Neural cell (in vitro differentiated cells): ENCODE measurements around the gene SIT1.

ENCODE experiments used
- TF ChIP-seq, protein P1 (sequence below): fragments of 450-650 bp; IDR thresholded peaks from 2 replicates; pipeline ENCODE4 v1.5.1; 2014; ENCODE audit warnings: antibody characterized with exemption, mild to moderate bottlenecking, moderate library complexity; ENCODE audit not compliant: poor library complexity, severe bottlenecking
- TF ChIP-seq, protein P2 (sequence below): IDR thresholded peaks from 2 replicates; pipeline ENCODE4 v1.6.1; 2012; ENCODE audit warnings: borderline replicate concordance

DNA sequence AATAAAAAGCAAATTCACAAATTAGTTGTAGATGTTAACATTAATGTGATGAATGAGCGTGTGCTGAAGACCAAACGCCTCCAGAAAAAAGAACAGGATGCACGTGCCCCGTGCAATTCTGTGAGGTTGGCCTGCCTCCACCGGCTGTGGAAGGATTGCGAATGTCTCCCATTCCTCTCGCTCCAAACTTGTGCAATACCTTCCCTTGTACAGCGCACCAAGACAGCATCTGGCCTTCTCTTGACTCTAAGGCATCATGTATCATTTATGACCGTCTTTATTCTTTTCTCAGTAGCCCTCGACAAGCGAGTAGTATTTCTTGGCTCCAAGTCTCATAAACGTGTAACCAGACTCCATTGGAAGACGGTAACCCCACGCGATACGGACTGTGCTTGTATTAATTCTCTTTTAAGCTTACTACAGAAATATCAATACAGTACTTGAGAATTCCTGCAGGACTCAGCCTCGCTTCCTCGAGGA lies 47.2 kb downstream of the SIT1 start:
- TF ChIP-seq, protein P1, sequence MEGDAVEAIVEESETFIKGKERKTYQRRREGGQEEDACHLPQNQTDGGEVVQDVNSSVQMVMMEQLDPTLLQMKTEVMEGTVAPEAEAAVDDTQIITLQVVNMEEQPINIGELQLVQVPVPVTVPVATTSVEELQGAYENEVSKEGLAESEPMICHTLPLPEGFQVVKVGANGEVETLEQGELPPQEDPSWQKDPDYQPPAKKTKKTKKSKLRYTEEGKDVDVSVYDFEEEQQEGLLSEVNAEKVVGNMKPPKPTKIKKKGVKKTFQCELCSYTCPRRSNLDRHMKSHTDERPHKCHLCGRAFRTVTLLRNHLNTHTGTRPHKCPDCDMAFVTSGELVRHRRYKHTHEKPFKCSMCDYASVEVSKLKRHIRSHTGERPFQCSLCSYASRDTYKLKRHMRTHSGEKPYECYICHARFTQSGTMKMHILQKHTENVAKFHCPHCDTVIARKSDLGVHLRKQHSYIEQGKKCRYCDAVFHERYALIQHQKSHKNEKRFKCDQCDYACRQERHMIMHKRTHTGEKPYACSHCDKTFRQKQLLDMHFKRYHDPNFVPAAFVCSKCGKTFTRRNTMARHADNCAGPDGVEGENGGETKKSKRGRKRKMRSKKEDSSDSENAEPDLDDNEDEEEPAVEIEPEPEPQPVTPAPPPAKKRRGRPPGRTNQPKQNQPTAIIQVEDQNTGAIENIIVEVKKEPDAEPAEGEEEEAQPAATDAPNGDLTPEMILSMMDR: no peak
- TF ChIP-seq, protein P2, sequence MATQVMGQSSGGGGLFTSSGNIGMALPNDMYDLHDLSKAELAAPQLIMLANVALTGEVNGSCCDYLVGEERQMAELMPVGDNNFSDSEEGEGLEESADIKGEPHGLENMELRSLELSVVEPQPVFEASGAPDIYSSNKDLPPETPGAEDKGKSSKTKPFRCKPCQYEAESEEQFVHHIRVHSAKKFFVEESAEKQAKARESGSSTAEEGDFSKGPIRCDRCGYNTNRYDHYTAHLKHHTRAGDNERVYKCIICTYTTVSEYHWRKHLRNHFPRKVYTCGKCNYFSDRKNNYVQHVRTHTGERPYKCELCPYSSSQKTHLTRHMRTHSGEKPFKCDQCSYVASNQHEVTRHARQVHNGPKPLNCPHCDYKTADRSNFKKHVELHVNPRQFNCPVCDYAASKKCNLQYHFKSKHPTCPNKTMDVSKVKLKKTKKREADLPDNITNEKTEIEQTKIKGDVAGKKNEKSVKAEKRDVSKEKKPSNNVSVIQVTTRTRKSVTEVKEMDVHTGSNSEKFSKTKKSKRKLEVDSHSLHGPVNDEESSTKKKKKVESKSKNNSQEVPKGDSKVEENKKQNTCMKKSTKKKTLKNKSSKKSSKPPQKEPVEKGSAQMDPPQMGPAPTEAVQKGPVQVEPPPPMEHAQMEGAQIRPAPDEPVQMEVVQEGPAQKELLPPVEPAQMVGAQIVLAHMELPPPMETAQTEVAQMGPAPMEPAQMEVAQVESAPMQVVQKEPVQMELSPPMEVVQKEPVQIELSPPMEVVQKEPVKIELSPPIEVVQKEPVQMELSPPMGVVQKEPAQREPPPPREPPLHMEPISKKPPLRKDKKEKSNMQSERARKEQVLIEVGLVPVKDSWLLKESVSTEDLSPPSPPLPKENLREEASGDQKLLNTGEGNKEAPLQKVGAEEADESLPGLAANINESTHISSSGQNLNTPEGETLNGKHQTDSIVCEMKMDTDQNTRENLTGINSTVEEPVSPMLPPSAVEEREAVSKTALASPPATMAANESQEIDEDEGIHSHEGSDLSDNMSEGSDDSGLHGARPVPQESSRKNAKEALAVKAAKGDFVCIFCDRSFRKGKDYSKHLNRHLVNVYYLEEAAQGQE: peak; percentile 81
